ENCODE data around the gene DNER.
"Not testable (repeated sequence)": the region's sequence is repeated elsewhere in the genome, so short reads cannot be mapped to it uniquely, and the experiment has no call there.

Gene DNER

GRCh38 chr2:229616433-229616832, 97.9 kb downstream of the DNER start:
- Histone ChIP-seq H3K27me3 (ENCODE audit: low read depth, low read length) (no peaks in the 10 kb centered on the region), H3K9ac (ENCODE audit: low read length) (no peak overlapping the region), H3K4me2 (ENCODE audit: low read length) (no peak overlapping the region), H2AFZ (ENCODE audit: low read depth, low read length) (no peak overlapping the region), H3K9me3 (ENCODE audit: insufficient read depth, low read length) (no peaks in the 10 kb centered on the region), H4K20me1 (ENCODE audit: insufficient read depth, low read length) (no peaks in the 10 kb centered on the region), H3K4me3 (ENCODE audit: low read length) (no peak overlapping the region), H3K4me1 (ENCODE audit: low read length) (peaks cover 4% of the 10 kb centered on the region), H3K27ac (ENCODE audit: low read length) (no peak overlapping the region), H3K79me2 (ENCODE audit: low read length) (no peaks in the 10 kb centered on the region), H3K36me3 (replicated peaks; ENCODE audit: low read depth, low read length) (no peaks in the 10 kb centered on the region)
- TF ChIP-seq EZH2phosphoT487 (IDR thresholded peaks at IDR 0.05; ENCODE audit: low read depth) = no peak
- TF ChIP-seq CTCF (IDR thresholded peaks at IDR 0.05; ENCODE audit: low read depth, low read length) = no peak

- H3K4me1 ChIP-seq (ENCODE audit: low read length); H3K4me2 ChIP-seq (ENCODE audit: low read length); H2AFZ ChIP-seq (ENCODE audit: low read depth, low read length); H3K27ac ChIP-seq (ENCODE audit: low read length); H3K27me3 ChIP-seq (ENCODE audit: low read depth, low read length); H3K79me2 ChIP-seq (ENCODE audit: low read length); H4K20me1 ChIP-seq (ENCODE audit: insufficient read depth, low read length); H3K9me3 ChIP-seq (ENCODE audit: insufficient read depth, low read length); H3K9ac ChIP-seq (ENCODE audit: low read length); H3K36me3 ChIP-seq (replicated peaks; ENCODE audit: low read depth, low read length); H3K4me3 ChIP-seq (ENCODE audit: low read length): not testable (repeated sequence)
Observed at GRCh38 chr2:229614021-229614420, 100.3 kb downstream of the DNER start.

GRCh38 chr2:229612384-229612971, 101.9 kb downstream of the DNER start:
- H3K9me3 ChIP-seq (ENCODE audit: insufficient read depth, low read length) = no peaks in the 10 kb centered on the region
- TF ChIP-seq CTCF (IDR thresholded peaks at IDR 0.05; ENCODE audit: low read depth, low read length) (no peak), EZH2phosphoT487 (IDR thresholded peaks at IDR 0.05; ENCODE audit: low read depth) (no peak)
- no peaks in the 10 kb centered on the region for H3K4me1 ChIP-seq (ENCODE audit: low read length)
- H3K79me2 ChIP-seq (ENCODE audit: low read length) = no peaks in the 10 kb centered on the region
- H2AFZ ChIP-seq (ENCODE audit: low read depth, low read length) = no peak overlapping the region
- H3K27ac ChIP-seq (ENCODE audit: low read length) = no peak overlapping the region
- no peaks in the 10 kb centered on the region for H3K36me3 ChIP-seq (replicated peaks; ENCODE audit: low read depth, low read length)
- no peak overlapping the region for H3K4me3 ChIP-seq (ENCODE audit: low read length)
- no peaks in the 10 kb centered on the region for H4K20me1 ChIP-seq (ENCODE audit: insufficient read depth, low read length)
- no peaks in the 10 kb centered on the region for H3K27me3 ChIP-seq (ENCODE audit: low read depth, low read length)
- H3K9ac ChIP-seq (ENCODE audit: low read length) = no peak overlapping the region
- H3K4me2 ChIP-seq (ENCODE audit: low read length) = no peak overlapping the region

GRCh38 chr2:229611360-229611759, 103.0 kb downstream of the DNER start:
- no peaks in the 10 kb centered on the region for H3K9me3 ChIP-seq (ENCODE audit: insufficient read depth, low read length)
- no peak overlapping the region for H3K4me3 ChIP-seq (ENCODE audit: low read length)
- no peaks in the 10 kb centered on the region for H4K20me1 ChIP-seq (ENCODE audit: insufficient read depth, low read length)
- no peak overlapping the region for H3K27ac ChIP-seq (ENCODE audit: low read length)
- TF ChIP-seq EZH2phosphoT487 (IDR thresholded peaks at IDR 0.05; ENCODE audit: low read depth) (no peak), CTCF (IDR thresholded peaks at IDR 0.05; ENCODE audit: low read depth, low read length) (no peak)
- H3K9ac ChIP-seq (ENCODE audit: low read length) = no peak overlapping the region
- H3K4me1 ChIP-seq (ENCODE audit: low read length) = no peaks in the 10 kb centered on the region
- H3K27me3 ChIP-seq (ENCODE audit: low read depth, low read length) = no peaks in the 10 kb centered on the region
- H3K36me3 ChIP-seq (replicated peaks; ENCODE audit: low read depth, low read length) = no peaks in the 10 kb centered on the region
- H3K79me2 ChIP-seq (ENCODE audit: low read length) = no peaks in the 10 kb centered on the region
- no peak overlapping the region for H3K4me2 ChIP-seq (ENCODE audit: low read length)
- H2AFZ ChIP-seq (ENCODE audit: low read depth, low read length) = no peak overlapping the region

- H3K9ac ChIP-seq (ENCODE audit: low read length) = no peak overlapping the region
- no peaks in the 10 kb centered on the region for H3K4me1 ChIP-seq (ENCODE audit: low read length)
- TF ChIP-seq EZH2phosphoT487 (IDR thresholded peaks at IDR 0.05; ENCODE audit: low read depth) (no peak), CTCF (IDR thresholded peaks at IDR 0.05; ENCODE audit: low read depth, low read length) (no peak)
- H3K9me3 ChIP-seq (ENCODE audit: insufficient read depth, low read length) = no peaks in the 10 kb centered on the region
- H3K79me2 ChIP-seq (ENCODE audit: low read length) = no peaks in the 10 kb centered on the region
- no peak overlapping the region for H3K4me3 ChIP-seq (ENCODE audit: low read length)
- H3K27me3 ChIP-seq (ENCODE audit: low read depth, low read length) = no peaks in the 10 kb centered on the region
- H3K36me3 ChIP-seq (replicated peaks; ENCODE audit: low read depth, low read length) = no peaks in the 10 kb centered on the region
- H2AFZ ChIP-seq (ENCODE audit: low read depth, low read length) = no peak overlapping the region
- no peaks in the 10 kb centered on the region for H4K20me1 ChIP-seq (ENCODE audit: insufficient read depth, low read length)
- no peak overlapping the region for H3K4me2 ChIP-seq (ENCODE audit: low read length)
- no peak overlapping the region for H3K27ac ChIP-seq (ENCODE audit: low read length)
Observed at GRCh38 chr2:229610872-229611271, 103.5 kb downstream of the DNER start.

Measured in OCI-LY3 (cell line).